ENCODE data around the gene PTHLH. TPM values are rescaled to one million over a fixed set of nuclear protein-coding genes. Genes with fewer than 3 reads are reported as not detected.

Gene PTHLH
- total and polyA plus RNA-seq, 2 donors (not counting 3 experiments of a cell fraction or from before 2014, with no cell fraction given) = 0.60 to 0.65 TPM

- no peak overlapping the region for H3K4me2 ChIP-seq (ENCODE audit: insufficient read depth, low read length)
- TF ChIP-seq POLR2AphosphoS5 (IDR thresholded peaks at IDR 0.05; ENCODE audit: insufficient read depth, low read depth, low read length) = no peak
- TF ChIP-seq JUN (IDR thresholded peaks at IDR 0.05; ENCODE audit: borderline replicate concordance, insufficient read depth, insufficient read length, low read depth) = no peak
- no peak for TF ChIP-seq MYC (IDR thresholded peaks at IDR 0.05; ENCODE audit: low read depth, low read length)
- TF ChIP-seq CTCF (IDR thresholded peaks at IDR 0.05; ENCODE audit: extremely low read depth in 1 of 2, insufficient read depth in 1 of 2, low read depth in 1 of 2, low read length in 2 of 2) = no peak
- no peak for TF ChIP-seq POLR2A (IDR thresholded peaks at IDR 0.05; ENCODE audit: low read depth, low read length)
- no peak for TF ChIP-seq FOS (IDR thresholded peaks at IDR 0.05; ENCODE audit: borderline replicate concordance, insufficient read depth, low read length)
- TF ChIP-seq GATA2 (IDR thresholded peaks at IDR 0.05; ENCODE audit: insufficient read depth, insufficient read length, low read depth, low read length) = no peak
- no peak for TF ChIP-seq MAX (IDR thresholded peaks at IDR 0.05; ENCODE audit: insufficient read depth, insufficient read length)
- no peak for TF ChIP-seq EZH2 (IDR thresholded peaks at IDR 0.05; ENCODE audit: borderline replicate concordance, low read depth, low read length, severe bottlenecking)
- dilution Hi-C loops (cut with MboI; ENCODE audit: extremely low pct_ligation_motif_present, low sequenced_read_pairs) (no loop called here), intact Hi-C loops (cut with micrococcal nuclease) (no loop called here)
- no TSS peak for BruUV-seq (replicated peaks)
- H2AFZ ChIP-seq (ENCODE audit: low read depth, low read length) = no peak overlapping the region
- H4K20me1 ChIP-seq (replicated peaks; ENCODE audit: control insufficient read depth, extremely low read depth, insufficient read depth, low read length) = no peaks in the 10 kb centered on the region
- POLR2A ChIA-PET = no interaction called here
- no peak overlapping the region for H3K4me3 ChIP-seq (replicated peaks in 1 of 3; ENCODE audit: insufficient read depth in 1 of 3, low read depth in 1 of 3, low read length in 3 of 3)
- no peaks in the 10 kb centered on the region for H3K4me1 ChIP-seq (ENCODE audit: control insufficient read depth, extremely low read depth, insufficient read depth, low read length)
- DNase-seq (ENCODE audit: low read depth, low spot score) (no peak), FAIRE-seq (no peak)
- H3K27me3 ChIP-seq (ENCODE audit: control insufficient read depth in 2 of 2, insufficient read depth in 2 of 2, low read length in 2 of 2) = no peaks in the 10 kb centered on the region
- H3K79me2 ChIP-seq (ENCODE audit: control insufficient read depth, insufficient read depth, low read length) = no peaks in the 10 kb centered on the region
- H3K36me3 ChIP-seq (ENCODE audit: control insufficient read depth in 2 of 2, extremely low read depth in 1 of 2, insufficient read depth in 2 of 2, low read length in 2 of 2) = no peaks in the 10 kb centered on the region
- H3K9me3 ChIP-seq (replicated peaks; ENCODE audit: control insufficient read depth, insufficient read depth, low read length) = no peaks in the 10 kb centered on the region
- no peaks in the 10 kb centered on the region for H3K9me1 ChIP-seq (replicated peaks; ENCODE audit: control insufficient read depth, extremely low read depth, insufficient read depth, low read length)
- H3K27ac ChIP-seq (ENCODE audit: insufficient read depth, low read depth, low read length) = no peak overlapping the region
- no peak overlapping the region for H3K9ac ChIP-seq (replicated peaks; ENCODE audit: extremely low read depth, insufficient read depth, low read length)
- CTCF ChIA-PET = no interaction called here
Measured at GRCh38 chr12:27946421-27946820, 26.1 kb downstream of the PTHLH start.
